ENCODE measurements around the gene THADA.

- TF ChIP-seq CTCF (IDR thresholded peaks at IDR 0.05; ENCODE audit: poor library complexity) (no peak), EZH2phosphoT487 (IDR thresholded peaks at IDR 0.05; ENCODE audit: low read depth, severe bottlenecking, unreplicated experiment) (no peak)
These were observed 254.9 kb downstream of the THADA start for GRCh38 chr2:43340945-43341356.

Measured in hepatocyte (in vitro differentiated cells).